GM18502 (cell line): ENCODE measurements around the gene ARID1B.
"Not testable (repeated sequence)": the region's sequence is repeated elsewhere in the genome, so short reads cannot be mapped to it uniquely, and the experiment has no call there.

Experiments used
- ATAC-seq: cut with Tn5 transposase; IDR thresholded peaks from one replicate; pipeline ENCODE4 v1.9.1; 2021; ENCODE audit warnings: mild to moderate bottlenecking; ENCODE audit not compliant: unreplicated experiment, poor library complexity

ARID1B gene

DNA sequence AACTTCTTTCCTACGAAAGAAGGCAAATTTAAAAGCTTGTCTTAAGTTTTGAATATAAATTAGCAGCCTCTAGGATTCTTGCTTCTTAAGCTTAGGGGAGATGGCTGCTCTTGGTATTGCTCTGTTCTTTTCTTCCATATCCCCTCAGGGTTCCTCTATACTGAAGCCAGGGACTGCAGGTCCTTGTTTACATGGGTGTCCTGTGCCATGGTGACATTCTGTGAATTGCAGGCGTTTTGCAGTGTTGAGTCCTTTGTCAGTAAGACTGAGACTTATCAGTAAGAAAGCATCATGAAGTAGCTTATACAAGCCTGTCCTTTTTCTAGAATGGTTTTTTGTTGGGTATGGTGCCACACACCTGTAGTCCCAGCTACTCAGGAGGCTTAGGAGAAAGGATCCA is 147.8 kb downstream of the ARID1B start:
- no peak for ATAC-seq

DNA sequence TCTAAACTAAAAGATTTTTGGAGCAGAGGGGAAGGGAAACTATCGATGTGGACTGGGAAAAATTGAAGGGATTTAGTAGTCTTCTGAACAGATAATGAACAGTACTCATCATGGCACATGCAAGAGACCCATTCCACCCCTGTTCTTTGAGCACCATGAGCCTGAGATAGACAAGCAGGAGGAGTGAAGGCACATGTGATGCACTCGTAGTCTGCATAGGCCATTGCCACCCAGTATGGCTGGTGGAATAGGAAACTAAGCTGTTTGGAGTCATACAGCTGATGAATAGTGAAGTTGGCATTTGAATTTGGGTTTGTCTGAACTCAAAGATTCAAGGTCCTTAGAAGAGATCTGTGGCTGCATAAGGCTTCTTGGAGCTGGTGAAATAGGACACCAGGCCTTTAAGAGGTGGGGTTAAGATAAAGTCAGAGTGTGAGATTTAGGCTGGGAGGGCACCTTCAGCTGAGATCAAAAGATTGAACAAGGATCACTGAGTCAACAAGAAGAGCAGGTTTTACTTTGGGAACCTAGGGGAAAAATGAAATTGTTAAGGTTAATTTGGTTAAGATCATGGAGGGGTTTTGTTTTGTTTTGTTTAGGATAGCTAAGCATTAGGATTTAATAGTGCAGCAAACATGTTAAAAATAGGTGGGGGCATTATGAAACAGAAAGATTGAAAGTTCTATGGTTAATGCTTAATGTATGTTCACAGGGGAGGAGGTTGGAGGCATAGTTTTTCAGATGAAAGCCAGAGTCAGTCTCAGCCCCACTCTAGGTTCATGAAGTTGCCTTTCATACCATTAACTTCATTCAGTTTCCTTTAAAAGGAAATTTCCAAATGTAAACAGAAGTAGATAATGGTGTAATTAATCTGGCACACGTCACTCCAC is 148.8 kb downstream of the ARID1B start:
- peak; percentile 73 for ATAC-seq

DNA sequence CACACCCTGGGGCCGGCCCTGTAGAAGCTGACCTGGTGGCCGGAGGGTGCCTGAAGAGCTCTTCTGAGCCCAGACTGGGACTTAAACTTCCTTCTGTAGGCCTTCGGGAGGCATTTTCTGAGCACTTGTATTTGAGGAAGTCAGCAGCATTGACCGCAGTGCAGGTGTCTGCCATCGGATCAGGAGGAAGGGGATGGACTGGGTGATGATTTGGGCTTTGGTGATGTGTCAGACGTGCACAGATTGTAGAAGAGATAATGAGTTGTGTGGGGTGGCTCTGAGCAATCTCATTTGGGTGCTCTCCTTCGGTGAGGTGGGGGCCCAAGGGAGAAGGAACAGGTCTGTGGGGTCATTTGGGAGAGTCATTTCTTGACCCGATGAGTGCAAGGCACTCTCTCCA is 150.9 kb downstream of the ARID1B start:
- no peak for ATAC-seq

- no peak for ATAC-seq
Observed at GRCh38 chr6:156928972-156929371, 151.8 kb downstream of the ARID1B start.

GRCh38 chr6:156931283-156931682 is 154.1 kb downstream of the ARID1B start:
- ATAC-seq: no peak

GRCh38 chr6:156933201-156934068 is 156.3 kb downstream of the ARID1B start:
- ATAC-seq: no peak

- no peak for ATAC-seq
Observed at GRCh38 chr6:156934069-156934460, 156.9 kb downstream of the ARID1B start.

GRCh38 chr6:156935000-156935399 is 157.8 kb downstream of the ARID1B start:
- no peak for ATAC-seq

DNA sequence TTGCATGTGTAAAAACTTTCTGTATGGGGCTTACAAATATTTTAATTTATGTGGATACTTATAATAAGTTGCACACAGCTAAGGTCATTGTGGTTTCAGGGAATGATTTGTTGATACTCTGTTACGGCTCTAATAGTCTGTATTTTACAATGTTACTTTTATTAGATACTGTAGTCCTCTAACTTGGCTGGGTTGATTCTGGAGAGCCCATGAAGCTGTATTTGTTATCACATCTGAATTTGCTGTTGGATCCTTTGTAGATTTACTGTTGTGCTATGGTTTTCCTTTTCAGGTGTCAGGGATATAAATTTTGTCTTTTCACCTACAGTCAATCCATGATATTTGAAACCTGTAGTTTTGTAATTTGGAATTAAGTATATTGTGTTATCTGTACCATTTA is 161.0 kb downstream of the ARID1B start:
- no peak for ATAC-seq

DNA sequence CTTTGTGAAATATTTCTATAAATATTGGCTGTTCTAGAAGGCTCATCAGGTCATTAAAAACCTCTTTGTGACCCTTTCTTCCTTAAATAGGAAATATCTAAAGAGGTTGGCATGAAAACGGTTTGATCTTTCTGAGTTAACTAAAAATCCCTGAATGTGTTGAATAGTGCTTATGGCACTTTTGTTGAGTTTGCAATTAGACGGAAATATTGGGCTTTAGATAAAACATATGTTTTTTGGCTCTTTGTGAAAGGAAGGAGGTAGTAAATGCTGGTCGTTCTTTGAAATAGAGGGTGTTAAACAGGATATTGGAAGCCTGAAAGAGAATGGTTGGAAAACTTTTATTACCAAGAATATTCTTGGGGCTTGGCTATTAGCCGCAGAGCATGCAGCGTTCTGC is 163.0 kb downstream of the ARID1B start:
- no peak for ATAC-seq

DNA sequence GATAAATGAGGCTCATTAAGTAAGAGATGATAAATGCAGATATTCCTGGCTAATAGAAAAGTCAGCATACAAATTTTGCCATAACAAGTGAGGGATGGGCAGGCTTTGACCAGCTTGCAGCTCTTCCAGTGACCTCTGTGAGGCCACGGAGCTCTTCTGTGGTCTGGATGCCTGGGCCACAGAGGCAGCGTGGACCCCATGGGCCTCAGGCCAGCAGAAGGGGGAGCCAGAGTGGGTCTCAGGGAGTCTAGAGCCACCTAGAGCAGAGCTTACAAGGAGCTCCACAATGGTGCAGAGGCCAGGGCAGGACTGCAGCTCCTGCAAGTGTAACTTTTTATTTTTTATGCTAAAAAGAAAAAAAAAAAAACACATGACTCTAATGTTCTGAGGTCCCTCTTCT is 165.1 kb downstream of the ARID1B start:
- no peak for ATAC-seq

GRCh38 chr6:156943166-156943565 is 166.0 kb downstream of the ARID1B start:
- no peak for ATAC-seq

- ATAC-seq: no peak
Observed at GRCh38 chr6:156943816-156944215, 166.6 kb downstream of the ARID1B start.

GRCh38 chr6:156944412-156944811 is 167.2 kb downstream of the ARID1B start:
- no peak for ATAC-seq

GRCh38 chr6:156945789-156946172 is 168.6 kb downstream of the ARID1B start:
- not testable (repeated sequence) for ATAC-seq

- no peak for ATAC-seq
Observed at GRCh38 chr6:156946370-156946936, 169.3 kb downstream of the ARID1B start.

DNA sequence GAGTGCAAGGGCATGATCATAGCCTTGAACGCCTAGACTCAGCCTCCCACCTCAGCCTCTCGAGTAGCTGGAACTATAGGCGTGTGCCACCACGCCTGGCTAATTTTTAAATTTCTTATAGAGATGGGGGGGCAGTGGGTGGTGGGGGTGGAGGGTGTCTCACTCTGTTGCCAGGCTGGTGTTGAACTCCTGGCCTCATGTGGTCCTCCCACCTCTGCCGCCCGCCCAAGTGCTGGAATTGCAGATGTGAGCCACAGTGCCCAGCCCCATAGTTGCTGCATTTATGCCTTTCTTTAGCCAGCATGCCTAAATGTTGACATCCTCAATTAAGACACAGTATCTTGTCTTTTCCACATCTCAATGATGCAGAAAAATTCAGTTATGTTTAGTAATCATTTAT is 171.1 kb downstream of the ARID1B start:
- no peak for ATAC-seq

DNA sequence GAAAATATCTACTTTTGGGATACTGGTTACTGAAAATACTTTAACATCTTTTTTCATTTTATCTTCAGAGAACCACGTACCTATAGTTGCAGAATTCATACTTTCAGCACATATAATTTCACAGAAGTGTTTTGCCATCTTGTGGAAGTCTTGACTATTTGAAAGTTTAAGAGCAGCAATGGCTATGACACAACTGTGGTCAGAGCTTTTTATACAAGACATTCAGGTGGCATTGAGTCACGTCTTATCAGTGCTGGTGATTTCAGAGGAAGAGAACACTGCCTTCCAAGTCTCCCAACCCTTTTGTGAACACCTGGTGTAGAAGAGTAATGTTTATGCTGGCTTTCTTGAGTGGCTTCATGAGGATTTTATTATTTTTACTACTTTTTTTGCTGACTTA is 171.6 kb downstream of the ARID1B start:
- no peak for ATAC-seq

DNA sequence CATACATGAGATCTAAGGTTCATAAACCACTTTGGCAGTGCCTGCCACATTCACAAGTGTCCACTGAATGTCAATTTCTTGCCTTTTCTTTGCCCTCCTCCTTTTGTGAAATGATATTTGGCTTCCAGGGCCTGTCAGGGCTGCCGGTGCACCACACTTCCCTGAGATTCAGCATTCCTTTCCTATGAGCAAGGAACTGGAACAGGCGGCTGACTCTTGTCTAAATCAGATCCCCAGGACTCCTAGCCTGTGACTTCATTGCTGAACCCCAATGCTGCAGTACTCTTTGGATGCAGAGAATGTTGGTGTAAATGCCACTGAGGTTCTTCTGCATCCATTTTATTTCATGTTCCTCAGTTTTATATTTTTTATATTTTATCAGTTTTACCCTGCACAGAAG is 172.2 kb downstream of the ARID1B start:
- no peak for ATAC-seq

GRCh38 chr6:156950084-156950483 is 172.9 kb downstream of the ARID1B start:
- no peak for ATAC-seq

GRCh38 chr6:156950531-156950930 is 173.4 kb downstream of the ARID1B start:
- ATAC-seq: no peak
